GM18519 (cell line): ENCODE data around the gene OAF.

Source experiments
- ATAC-seq: cut with Tn5 transposase; IDR thresholded peaks from one replicate; pipeline ENCODE4 v1.9.1; 2021; ENCODE audit warnings: mild to moderate bottlenecking, moderate library complexity; ENCODE audit not compliant: unreplicated experiment, low FRiP score

The OAF gene

DNA sequence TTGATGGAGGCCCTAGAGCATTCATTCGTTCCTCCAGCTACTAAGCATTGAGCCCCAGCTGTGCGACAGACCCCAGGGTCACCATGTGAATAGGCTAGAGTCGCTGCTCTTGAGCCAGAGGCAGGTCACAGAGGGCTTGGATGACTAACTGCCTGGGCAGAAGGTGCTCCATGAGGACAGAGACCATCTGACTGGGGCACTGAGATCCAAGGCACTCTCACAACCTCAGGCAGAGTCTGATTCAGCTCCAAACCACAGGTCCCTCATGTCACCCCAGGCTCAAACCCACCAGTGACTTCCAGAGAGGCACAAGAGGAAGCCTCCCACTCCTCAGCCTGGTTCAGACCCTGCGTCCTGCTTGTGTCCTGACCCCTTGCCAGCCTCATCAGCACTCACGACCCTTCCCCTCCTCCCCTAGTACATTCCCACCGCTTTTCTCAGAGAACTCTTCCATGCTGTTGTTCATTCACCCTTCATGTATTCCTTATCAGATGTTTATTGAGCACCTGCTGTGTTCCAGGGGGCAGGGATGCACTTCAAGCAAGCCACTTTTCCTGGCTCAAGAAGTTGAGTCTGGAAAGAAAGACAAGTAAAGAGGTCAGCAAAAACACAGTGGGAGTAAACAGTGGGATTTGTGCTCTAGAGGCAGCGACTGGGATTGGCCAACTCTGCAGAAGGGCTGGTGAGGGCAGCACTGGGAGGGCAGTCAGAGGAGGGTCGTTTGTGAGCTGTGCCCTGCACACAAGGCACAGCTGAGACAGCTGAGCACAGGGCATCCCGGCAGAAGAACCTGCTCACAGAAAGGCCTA lies 9.3 kb downstream of the OAF start:
- no peak for ATAC-seq

DNA sequence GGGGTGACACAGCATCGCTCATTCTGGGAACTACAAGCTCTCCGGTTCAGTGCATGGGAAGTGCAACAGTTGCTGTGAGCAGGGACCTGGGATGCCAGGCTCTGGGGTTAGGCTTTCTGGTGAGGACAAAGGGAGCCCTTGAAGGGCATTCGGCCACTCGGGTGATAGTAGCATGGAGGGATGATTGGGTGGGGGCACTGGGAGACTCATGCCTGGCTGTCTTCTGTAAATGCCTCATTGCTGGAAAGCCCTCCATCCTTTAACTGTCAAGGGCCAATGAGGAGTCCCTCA lies 9.9 kb downstream of the OAF start:
- ATAC-seq, result no peak

DNA sequence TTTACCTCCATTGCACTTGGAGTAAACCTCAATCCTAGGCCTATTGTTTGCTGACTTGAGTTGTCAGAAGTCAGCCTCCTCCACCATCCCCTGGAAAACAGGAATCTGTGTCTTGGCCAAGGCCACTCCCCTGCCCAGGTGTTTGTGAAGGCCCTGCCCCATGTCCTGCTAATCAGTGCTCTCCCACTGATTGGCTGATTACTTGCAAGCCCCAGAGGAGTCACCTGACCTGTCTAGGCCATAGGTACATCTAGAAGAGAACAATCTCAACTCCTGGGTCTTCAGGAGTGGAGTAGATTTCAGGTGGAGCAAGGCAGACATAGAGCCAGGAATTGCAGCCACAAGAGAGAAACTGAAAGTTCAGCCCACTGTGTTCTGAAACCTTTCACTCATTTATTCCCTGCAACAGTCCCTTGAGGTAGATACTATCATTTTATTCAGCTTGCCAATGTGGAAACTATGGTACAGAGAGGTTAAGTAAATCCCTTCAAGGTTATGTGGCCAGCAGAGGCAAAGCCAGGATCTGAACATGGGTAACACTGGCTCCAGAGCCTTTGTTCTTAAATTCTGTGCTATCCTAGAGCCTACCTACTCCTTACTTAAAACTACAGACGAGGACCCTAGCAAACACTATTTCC lies 10.4 kb downstream of the OAF start:
- ATAC-seq, result no peak

DNA sequence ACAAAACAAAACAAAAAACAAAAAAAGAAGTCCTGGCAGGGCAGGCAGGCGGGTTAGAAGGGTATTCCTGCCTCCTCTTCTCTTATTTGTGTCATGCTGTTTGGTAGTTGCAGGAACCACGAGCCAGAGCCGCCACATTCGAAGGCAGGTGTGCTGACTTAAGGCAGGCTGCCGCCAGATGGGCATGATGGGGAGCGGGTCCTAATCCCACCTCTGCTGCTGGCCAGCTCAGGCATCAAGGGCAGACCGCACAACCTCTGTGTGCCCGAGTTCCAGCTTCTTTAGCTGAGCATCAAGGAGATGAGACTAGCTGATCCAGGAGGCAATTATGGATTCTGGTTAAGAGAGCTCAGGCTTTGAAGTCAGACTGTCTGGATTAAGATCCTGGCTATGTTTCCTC lies 12.1 kb downstream of the OAF start:
- no peak for ATAC-seq

DNA sequence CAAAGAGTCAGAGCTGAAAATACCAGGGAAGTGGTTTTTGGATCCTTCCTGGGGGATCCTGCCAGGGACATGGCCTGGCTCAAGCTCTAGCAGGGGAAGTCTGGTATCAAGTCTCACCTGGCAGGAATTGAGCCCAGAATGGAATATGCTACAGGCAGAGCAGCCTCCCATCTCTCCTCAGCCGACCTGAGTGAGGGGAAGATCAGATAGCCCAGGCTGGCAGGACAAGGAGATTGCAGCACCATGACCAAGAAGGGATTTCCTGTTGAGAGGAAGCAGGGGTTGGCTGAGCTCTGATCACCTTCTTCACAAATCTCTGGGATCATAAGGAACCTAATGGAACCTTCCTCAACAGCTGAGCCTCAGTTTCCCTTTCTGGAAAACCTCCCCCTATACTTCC lies 13.0 kb downstream of the OAF start:
- no peak for ATAC-seq

DNA sequence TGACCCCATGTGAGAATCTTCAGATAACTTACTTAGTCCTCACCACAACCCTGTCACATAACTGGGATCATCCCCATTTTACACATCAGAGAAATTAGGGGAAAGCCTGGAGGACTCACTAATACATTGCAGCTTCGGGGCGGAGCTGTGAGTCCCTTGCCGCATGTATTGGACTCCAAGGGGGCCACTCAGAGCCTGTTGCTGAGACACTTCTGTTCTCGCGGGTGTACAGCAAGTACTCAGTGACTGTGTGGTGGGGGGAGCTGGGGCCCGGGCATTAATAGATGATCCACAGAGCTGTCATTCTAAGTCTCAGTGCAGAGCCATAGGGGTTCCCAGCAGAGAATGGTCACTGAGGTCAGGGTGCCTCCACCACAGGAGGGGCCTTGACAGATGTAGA lies 13.5 kb downstream of the OAF start:
- ATAC-seq, result no peak

DNA sequence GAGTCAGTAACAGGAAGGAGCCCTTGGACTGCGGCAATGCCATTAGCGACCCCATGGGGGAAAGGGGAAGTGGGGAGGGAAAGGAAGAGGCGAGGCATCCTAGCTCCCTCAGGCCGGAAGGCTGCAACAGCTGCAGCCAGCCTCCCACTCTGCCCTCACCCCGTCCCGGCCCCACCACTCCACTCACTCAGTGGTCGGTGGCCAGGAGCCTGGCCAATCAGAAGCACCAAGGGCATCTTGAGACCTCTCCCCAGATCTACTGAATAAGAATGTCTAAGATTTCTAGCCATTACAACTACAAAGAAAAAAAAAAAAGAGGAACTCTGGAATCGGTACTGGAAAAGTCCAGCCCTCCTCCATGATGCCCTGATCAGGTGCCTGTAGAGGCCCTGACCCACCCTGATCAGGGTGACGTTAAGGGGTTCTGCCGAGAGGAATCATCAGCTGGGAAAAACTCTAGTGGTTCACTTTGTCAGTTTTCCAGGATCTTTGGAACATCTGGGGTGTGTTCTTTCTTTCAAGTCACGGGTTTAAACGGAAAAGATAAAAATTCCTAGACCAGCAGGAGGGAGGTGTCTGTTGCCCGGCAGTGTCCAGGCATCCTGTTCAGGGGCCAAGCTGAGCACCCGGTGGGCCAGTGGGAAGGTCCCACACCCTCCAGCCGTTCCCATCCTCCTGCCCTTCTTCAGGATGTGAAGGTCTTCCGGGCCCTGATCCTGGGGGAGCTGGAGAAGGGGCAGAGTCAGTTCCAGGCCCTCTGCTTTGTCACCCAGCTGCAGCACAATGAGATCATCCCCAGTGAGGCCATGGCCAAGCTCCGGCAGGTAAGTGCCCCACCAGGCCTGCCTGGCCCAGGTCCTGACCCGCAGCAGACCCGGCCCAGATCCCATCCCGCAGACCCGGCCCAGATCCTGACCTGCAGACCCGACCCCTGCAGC lies 14.4 kb downstream of the OAF start:
- no peak for ATAC-seq

DNA sequence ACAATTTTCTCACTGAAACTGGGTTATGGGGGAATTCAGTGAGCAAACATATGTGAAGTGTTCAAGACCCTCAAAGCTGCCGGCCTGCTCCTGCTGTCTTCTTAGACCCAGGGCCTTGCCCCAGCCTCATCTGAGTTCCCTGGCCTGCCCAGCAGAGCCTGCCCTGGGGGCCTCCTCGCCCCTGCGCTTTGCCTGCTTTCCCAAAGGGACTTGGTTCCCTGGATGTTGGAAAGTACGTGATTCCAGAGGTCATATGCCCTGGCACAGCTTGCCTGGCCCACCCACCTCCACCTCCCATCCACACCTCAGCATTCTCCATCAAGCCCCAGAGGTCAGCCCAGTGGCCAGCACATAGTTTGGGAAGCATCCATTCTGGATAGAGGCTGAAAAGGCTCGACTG lies 15.4 kb downstream of the OAF start:
- no peak for ATAC-seq

DNA sequence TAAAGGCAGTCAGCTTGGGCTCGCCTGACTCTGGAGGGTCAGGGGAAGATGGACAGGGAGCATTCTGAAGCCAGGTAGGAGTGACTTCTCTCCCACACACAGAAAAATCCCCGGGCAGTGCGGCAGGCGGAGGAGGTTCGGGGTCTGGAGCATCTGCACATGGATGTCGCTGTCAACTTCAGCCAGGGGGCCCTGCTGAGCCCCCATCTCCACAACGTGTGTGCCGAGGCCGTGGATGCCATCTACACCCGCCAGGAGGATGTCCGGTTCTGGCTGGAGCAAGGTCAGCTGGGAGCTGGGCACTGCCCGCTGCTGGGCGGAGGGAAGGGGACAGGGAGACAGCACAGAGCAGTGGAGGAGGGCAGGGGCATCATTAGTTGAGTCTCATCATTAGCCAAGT lies 15.9 kb downstream of the OAF start:
- no peak for ATAC-seq

DNA sequence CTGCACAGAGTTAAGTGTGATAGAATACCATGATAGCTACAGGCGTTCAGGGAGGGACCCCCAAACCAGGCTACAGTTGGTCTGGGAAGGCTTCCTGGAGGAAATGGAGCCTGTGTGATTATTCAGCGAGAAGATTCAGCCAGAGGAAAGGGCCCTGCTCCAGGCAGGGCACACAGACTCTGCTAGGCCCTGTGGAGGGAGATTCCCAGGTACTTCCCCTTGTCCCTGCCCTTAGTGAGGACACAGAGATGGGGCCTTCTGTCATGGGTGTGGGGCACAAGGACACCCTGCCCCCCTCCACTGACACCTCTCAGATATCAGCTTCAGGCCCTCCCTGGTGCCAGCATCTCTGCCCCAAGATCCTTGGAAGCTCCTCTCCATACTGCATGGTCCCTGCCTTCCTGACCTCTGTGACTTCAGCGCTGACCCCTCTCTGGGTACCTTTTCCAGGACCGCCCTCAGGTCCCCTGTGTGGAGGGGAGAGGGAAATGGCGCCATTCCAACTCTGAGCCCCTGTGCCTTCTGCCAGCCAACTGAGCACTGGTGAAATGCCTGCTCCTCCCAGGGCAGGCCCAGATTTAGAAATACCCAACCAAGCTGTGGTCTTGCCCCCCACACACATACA lies 16.5 kb downstream of the OAF start:
- ATAC-seq, result no peak

DNA sequence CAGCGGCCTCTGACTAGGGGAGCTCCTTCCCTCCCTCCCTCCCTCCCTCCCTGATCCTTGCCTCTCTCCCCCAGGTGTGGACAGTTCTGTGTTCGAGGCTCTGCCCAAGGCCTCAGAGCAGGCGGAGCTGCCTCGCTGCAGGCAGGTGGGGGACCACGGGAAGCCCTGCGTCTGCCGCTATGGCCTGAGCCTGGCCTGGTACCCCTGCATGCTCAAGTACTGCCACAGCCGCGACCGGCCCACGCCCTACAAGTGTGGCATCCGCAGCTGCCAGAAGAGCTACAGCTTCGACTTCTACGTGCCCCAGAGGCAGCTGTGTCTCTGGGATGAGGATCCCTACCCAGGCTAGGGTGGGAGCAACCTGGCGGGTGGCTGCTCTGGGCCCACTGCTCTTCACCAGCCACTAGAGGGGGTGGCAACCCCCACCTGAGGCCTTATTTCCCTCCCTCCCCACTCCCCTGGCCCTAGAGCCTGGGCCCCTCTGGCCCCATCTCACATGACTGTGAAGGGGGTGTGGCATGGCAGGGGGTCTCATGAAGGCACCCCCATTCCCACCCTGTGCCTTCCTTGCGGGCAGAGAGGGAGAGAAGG lies 18.1 kb downstream of the OAF start:
- no peak for ATAC-seq

DNA sequence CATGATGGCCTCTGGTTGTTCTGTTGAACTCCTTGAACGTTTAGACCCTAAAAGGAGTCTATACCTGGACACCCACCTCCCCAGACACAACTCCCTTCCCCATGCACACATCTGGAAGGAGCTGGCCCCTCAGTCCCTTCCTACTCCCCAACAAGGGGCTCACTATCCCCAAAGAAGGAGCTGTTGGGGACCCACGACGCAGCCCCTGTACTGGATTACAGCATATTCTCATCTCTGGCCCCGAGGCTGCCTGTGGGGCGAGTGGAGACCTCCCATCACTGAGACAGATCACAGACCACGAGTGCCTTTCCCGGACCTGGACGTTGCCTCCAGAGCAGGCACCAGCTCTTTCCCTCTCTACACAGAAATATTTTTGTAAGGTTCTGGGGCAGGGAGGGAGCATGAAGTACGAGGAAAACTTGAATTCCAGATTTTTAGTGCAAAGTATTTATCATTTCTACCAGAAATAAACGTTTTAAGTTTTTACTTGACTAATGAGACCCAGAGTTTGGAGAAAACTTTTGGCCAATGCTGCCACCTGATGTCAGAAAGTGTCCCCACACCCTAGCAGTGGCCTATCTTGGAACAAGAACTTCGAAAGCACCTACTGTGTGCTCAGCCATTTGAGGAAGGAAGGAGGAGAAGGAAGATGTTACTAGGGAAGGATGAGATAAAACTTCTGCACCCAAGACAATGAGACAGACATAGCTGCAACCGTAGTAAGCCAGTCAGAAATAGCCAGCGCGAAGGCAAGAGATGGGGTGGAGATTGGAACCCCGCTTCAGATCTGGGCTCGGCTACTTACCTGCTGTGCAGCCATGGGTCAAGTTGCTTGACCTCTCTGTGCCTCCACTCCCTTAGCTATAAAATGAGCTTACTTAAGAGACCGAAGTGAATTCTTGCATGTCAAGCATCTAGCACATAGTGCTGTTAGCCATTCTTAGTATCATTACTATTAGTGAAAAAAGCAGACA lies 18.9 kb downstream of the OAF start:
- no peak for ATAC-seq

DNA sequence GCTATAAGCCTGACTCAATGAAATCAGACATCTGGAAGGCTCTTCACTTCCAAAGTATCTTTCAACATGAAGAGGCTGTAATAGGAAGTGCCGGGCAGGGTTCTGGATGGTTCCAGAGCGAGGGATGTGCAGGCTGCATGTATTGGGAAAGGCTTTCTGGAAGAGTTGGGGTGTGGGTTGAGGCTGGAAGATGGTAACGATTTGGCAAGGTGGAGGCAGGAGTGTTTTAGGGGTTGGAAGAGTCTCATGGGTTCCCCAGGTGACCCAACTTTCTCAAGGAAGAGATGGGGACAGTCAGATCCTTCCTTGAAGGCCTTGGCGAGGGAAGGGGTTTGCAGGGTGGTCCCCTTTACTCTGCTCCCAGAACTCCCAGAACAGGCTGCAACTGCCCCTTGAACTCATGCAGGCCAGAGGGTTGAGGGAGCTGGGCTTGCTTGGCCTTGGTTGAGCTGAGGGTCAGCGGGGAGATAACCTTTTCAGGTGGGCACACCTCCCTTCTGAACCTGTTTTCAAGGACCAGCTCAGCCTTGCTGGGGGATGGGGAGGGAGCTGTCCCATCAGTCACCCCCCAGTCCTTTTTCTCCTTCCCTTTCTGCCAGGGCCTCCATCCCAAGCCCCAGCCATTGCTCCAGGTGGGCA lies 19.7 kb downstream of the OAF start:
- no peak for ATAC-seq

DNA sequence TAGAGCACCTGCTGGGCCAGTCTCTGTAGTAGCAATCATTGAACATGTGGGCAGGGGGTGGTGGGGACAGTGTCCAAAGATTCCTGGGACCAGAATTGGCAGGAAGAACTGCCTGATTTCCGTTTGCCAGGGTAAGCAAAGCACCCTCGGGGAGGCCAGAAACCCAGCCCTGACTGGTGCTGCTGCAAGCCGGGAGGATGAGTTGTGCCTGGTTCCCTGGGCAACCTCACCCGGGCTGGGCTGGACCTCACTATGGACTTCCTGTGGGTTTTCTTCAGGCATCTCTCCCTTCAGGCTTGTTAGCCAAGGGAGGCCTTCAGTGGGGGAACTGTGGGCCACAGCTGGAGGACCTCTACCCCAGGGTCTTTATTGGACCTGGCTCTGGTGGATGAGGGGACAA lies 21.1 kb downstream of the OAF start:
- ATAC-seq, result no peak

DNA sequence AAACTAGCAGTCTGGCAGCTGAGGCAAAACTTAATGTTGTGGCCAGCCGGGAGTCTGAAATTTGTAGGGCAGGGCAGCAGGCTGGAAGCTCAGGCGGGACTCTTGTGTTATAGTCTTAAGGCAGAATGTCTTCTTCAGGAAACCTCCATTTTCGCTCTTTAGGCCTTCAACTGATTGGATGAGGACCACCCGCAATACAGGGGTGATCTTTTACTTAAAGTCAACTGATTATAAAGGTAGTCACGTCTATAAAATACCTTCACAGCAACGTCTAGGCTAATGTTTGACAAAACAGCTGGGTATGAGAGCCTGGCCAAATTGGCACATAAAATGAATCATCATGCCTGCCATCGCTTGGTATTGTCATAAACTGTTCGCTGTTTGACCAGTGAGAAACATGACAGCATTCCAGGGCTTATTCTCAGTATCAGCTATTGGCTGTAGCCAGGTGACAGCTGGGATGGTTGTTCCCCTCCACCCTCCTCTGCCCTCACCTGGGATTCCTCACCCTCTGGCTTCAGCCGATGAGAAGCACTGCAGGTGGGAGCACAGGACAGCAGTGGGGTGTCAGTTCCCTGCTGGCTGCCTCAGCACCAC lies 22.5 kb downstream of the OAF start:
- no peak for ATAC-seq

DNA sequence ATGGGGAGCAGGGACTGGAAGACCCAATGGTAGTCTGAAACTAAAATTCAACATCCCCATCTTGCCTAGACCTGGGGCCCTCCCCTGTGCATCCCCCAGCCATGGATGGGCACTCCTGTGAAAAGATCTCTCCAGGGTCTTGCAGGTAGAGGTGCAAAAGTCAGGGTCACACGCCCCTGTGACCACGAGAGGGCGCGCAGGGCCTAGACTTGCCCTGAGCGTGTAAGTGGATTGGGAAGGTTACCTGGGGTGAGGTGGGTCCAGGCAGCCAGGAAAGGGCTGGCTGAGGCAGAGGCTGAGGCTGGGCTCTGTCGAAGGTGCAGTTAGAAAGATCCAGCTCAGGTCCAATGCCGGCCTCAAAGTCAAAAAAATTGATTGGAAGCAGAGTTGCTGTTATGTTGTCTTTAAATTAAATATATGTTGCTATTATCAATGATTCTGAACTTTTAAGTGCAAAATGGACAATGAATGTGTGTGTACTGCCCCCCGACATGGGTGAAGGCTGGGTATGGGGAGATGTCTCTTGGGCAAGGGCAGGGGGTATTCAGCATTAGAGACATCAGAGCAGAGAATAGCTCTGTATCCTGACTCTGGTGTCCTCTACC lies 24.3 kb downstream of the OAF start:
- ATAC-seq, result no peak

DNA sequence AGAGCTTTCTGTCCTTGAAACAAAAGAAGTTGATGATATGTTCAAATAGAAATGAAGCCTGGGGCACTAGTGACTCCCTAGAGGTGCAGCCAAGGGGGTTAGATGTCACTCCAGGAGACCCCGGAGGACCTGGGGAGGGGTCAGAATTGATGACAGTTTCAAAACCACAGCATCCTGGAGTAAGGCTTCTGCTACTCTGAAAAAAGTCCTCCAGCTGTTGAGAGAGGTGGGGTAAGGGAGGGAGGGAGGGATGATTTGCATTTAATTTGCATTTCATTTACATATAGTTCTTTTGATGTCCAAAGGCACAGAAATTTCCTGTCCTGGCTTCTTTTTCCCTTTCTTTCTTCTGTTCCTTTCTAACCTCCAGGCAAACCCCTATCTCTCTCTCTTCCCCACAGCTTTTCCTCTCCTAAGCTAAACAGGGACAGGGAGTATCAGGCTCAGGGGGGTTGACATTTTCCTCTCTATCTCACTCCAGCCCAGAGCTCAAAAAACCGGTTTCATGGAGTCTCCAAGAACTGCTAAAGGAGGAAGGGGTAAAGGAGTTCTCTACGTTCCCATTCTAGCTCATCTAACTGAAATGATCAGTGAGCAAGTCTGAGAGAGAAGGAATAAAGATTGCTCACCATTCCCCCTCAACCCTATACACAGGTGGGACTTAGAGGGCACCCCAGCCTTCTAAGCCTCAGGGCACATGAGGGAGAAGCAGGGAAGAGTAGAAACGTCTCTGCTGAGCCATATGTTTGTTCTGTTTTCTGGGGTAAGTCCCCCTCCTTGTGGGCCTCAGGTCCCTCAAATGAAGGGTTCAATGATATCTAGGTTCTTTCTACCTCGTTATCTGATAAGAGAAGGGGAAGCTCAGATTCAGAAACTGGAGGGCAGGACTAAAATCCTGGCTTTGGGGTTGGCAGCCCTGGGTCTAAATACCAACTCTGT lies 25.6 kb downstream of the OAF start:
- no peak for ATAC-seq
